Right renal pelvis (tissue), 4 donors: ENCODE measurements around the gene SDCBP2. TPM values are rescaled to one million over a fixed set of nuclear protein-coding genes. Genes with fewer than 3 reads are reported as not detected.

Experiments used
- DNase-seq, 4 donors: peaks; one replicate each; pipeline ENCODE4 v3.0.0-alpha.2; 2013; ENCODE audit warnings: low read depth in 4 of 4, low spot score in 3 of 4, missing footprints in 1 of 4
- polyA plus RNA-seq, 4 donors: library from polyadenylated mRNA; unstranded; fragments of 120-200 nt; gene quantifications; one replicate each; pipeline ENCODE4 v1.2.1, GENCODE V29; 2013; ENCODE audit not compliant: insufficient read length in 4 of 4

SDCBP2 gene
- 1 to 10 TPM; 1.7 to 3.8 (median 2.4) TPM for polyA plus RNA-seq

GRCh38 chr20:1328680-1329330, at the start of gene SDCBP2:
Gene SDCBP2 (minus strand): TSS chr20:1329139. CDS start chr20:1320416, 8,723 bp downstream.
- no peak for DNase-seq

GRCh38 chr20:1378735-1379125, 49.8 kb upstream of the SDCBP2 start:
- no peak for DNase-seq

- no peak for DNase-seq
Measured at GRCh38 chr20:1377984-1378734, 49.2 kb upstream of the SDCBP2 start.

- no peak for DNase-seq
Measured at GRCh38 chr20:1377341-1377871, 48.5 kb upstream of the SDCBP2 start.

GRCh38 chr20:1376408-1377270, 47.7 kb upstream of the SDCBP2 start:
- no peak for DNase-seq

GRCh38 chr20:1376007-1376406, 47.1 kb upstream of the SDCBP2 start:
- DNase-seq, result no peak

- no peak for DNase-seq
Measured at GRCh38 chr20:1375515-1375914, 46.6 kb upstream of the SDCBP2 start.

- DNase-seq, result no peak
Measured at GRCh38 chr20:1374246-1374645, 45.3 kb upstream of the SDCBP2 start.

- no peak for DNase-seq
Measured at GRCh38 chr20:1373614-1374013, 44.7 kb upstream of the SDCBP2 start.

GRCh38 chr20:1373036-1373435, 44.1 kb upstream of the SDCBP2 start:
- no peak for DNase-seq

- DNase-seq, result no peak
Measured at GRCh38 chr20:1371830-1372539, 43.0 kb upstream of the SDCBP2 start.

GRCh38 chr20:1371202-1371782, 42.4 kb upstream of the SDCBP2 start:
- no peak for DNase-seq

GRCh38 chr20:1370548-1371110, 41.7 kb upstream of the SDCBP2 start:
- DNase-seq, result no peak

- DNase-seq, result no peak
Measured at GRCh38 chr20:1369970-1370369, 41.0 kb upstream of the SDCBP2 start.

- DNase-seq, result no peak
Measured at GRCh38 chr20:1368448-1369199, 39.7 kb upstream of the SDCBP2 start.

- DNase-seq, result no peak
Measured at GRCh38 chr20:1367479-1367878, 38.5 kb upstream of the SDCBP2 start.

- no peak for DNase-seq
Measured at GRCh38 chr20:1364106-1364505, 35.2 kb upstream of the SDCBP2 start.

GRCh38 chr20:1363522-1363921, 34.6 kb upstream of the SDCBP2 start:
- DNase-seq, result no peak

- no peak for DNase-seq
Measured at GRCh38 chr20:1362484-1362883, 33.5 kb upstream of the SDCBP2 start.
